ENCODE results near the gene KCNJ14.

The KCNJ14 gene

GRCh38 chr19:48510421-48511268 is 55.3 kb downstream of the KCNJ14 start:
- DNase-seq: peak; percentile 53

- DNase-seq: no peak
Observed at GRCh38 chr19:48511321-48511731, 56.0 kb downstream of the KCNJ14 start.

GRCh38 chr19:48511800-48512503 is 56.6 kb downstream of the KCNJ14 start, which contains the start of gene LMTK3:
TSS of gene LMTK3 (minus strand) at chr19:48511835. CDS start at chr19:48511576, 259 bp downstream.
- DNase-seq: peak; percentile 54

- no peak for DNase-seq
Observed at GRCh38 chr19:48512504-48513288, 57.3 kb downstream of the KCNJ14 start.

GRCh38 chr19:48513289-48514122 is 58.1 kb downstream of the KCNJ14 start:
- peak; percentile 65 for DNase-seq

- no peak for DNase-seq
Observed at GRCh38 chr19:48514123-48514458, 58.7 kb downstream of the KCNJ14 start.

- DNase-seq: no peak
Observed at GRCh38 chr19:48516536-48516935, 61.2 kb downstream of the KCNJ14 start.
